LNCAP (cell line): ENCODE data around the gene ADARB2.

ENCODE experiments used
- TF ChIP-seq, protein P1 (sequence below): fragments of 450-650 bp; IDR thresholded peaks from 2 replicates; pipeline ENCODE4 v1.5.1; 2017; ENCODE audit warnings: mild to moderate bottlenecking

Gene ADARB2

DNA sequence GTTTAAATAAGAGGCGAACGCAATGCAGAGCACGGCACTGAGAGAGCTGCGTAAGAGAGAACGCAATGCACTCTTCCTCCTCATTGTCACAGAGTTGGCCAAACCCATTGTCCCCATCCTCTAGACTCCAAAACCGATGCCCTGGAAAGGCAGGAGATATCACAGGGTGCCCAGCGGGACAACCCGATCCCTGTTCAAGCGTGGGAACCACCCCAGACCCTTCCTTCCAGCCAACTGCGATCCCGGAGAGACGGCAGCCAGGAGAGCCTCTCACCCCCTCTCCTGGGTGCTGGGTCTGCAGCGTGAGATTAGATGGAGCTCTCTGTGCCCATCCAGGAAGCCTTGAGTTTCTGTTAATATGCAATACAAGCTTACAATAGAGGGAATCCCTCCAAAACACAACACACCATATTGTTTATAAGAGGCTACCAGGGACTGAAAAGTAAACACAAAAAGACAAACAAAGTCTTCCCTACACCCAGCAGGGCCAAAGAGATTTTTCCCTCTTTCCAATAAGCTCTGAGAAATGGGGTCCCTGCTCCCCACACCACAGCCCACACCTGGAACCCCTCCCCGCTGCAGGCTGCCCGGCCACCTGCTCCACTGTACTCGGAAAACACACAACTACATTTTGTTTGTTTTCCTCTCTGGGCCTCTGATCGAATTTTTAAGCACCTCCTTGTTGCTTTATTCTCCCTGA, 187.6 kb downstream of the ADARB2 start:
- TF ChIP-seq, protein P1, sequence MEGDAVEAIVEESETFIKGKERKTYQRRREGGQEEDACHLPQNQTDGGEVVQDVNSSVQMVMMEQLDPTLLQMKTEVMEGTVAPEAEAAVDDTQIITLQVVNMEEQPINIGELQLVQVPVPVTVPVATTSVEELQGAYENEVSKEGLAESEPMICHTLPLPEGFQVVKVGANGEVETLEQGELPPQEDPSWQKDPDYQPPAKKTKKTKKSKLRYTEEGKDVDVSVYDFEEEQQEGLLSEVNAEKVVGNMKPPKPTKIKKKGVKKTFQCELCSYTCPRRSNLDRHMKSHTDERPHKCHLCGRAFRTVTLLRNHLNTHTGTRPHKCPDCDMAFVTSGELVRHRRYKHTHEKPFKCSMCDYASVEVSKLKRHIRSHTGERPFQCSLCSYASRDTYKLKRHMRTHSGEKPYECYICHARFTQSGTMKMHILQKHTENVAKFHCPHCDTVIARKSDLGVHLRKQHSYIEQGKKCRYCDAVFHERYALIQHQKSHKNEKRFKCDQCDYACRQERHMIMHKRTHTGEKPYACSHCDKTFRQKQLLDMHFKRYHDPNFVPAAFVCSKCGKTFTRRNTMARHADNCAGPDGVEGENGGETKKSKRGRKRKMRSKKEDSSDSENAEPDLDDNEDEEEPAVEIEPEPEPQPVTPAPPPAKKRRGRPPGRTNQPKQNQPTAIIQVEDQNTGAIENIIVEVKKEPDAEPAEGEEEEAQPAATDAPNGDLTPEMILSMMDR: no peak

DNA sequence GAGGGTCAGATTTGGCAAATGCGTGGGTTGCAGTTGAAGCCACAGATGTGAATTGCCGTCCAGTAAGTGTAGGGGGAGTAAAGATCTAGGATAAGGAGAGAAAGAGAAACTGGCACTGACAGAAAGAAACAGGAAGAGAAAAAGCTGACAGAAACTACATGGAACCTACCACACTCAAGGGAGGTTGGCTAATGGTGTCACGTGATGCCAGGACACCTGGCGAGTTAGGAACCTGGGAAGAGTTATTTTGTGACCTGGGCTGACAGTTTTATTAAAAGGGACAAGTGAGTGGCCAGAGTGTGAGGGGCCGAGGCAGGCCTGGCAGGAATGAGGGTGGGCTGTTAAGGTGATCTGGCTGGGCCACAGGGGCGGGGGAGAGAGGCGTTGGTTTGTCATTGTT, 188.7 kb downstream of the ADARB2 start:
- TF ChIP-seq, protein P1: no peak

DNA sequence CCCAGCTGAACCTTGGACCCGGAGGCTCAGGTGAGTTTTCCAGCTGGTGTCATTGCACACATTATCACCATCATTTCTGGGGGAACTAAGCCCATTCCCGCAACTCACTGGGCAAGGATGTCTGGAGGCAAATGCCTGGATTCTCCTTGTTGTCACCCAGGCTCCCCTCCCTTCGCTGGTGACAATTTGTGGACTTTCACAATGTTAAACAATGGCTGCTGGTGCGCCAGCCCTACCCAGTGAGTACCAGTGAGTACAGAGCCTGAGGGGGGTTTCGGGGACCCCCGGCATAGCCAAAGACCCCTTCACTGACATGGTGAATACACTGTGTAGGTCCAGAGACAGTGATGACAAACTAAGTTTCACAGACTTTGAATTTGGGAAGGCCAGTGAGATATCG, 189.2 kb downstream of the ADARB2 start:
- TF ChIP-seq, protein P1: no peak

DNA sequence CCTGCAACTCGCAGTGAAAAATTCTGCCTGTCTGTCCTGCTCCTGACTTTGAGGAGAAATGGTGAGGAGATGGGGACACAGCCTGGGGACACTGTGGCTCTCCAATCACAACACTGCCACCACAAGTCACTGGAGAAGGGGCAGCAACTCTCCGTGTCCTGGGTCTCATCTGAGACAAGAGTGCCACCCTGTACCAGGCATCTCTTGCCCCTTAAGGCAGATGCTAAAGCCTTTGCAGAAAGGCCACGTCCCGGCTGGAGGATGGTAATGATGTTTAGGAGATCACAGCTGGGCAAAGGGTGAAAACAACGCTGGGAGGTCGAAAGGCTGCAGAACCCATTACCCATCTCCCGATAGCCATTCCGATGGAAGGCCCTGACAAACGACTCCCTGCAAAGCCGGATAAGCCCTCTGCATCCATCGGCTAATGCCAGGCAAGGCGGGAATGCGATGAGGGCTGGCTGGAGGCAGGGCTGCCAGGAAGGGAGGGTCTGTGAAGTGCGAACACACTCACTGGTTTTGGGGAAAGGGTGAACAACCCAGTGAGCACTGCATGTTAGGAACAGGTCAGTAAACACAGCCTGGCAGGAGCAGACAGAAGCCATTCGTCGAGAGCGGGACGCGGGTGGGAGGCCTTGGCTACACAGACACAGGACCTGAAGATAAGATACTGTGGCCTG, 190.8 kb downstream of the ADARB2 start:
- TF ChIP-seq, protein P1: no peak

DNA sequence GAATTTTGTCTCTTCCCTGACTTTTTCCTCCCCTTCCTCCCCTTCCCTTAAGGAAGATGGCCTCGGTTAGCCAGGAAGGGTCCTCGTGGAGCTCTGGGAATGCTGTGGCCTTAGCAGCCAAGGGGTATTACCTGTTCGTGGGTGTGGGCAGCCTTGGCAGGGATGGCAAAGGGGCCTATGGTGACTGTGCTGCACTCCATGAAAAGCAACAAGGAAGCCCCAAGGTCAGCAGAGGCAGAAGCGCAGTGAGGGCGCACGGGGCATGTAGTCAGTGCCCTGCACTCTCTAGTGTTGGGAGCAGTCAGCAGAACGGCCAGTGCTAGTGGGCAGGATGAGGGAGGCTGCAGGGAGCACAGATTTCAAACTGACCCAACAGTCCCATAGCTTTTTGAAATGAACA, 191.8 kb downstream of the ADARB2 start:
- TF ChIP-seq, protein P1: no peak

DNA sequence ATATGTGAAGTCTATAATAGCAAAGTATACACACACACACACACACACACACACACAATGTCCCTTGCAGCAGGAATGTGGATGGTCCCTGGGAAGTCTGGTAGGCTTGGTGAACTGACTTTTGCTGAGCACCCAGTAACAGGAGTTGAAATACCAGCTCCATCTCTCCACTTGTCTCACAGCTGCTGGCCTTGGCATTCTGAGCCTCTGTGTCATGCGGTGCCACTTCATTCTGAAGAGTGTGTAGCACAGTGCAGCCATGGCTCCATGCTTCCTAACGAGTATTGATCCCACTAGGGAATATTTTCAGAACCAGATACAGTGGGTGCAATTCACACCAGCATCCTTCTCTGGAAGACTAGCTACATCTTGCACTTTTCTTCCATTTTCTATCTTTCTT, 192.4 kb downstream of the ADARB2 start:
- TF ChIP-seq, protein P1: no peak

DNA sequence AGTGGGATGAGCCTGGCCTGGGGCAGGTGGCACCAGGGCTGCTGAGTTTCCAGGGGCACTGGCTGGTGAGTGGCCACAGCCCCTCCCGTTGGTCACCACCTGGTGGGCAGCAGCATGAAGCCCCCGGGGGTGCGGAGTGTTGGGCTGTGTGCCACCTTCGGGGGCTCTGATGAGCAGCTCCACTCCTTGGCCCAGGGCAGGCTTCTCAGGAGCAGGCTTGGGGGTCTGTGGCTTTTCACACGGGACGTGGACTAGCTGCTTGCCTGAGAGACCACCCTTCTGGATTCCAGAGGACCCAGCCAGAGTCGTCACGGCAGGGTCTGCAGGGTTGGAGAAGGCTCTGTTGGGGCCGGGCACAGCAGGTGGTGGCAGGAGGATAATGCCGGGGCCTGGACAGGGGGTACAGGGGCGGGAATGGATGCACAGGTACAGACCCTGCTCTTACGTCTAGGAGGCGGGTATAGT, 193.1 kb downstream of the ADARB2 start:
- TF ChIP-seq, protein P1: no peak
